ENCODE measurements around the gene NAV2.

Gene NAV2

DNA sequence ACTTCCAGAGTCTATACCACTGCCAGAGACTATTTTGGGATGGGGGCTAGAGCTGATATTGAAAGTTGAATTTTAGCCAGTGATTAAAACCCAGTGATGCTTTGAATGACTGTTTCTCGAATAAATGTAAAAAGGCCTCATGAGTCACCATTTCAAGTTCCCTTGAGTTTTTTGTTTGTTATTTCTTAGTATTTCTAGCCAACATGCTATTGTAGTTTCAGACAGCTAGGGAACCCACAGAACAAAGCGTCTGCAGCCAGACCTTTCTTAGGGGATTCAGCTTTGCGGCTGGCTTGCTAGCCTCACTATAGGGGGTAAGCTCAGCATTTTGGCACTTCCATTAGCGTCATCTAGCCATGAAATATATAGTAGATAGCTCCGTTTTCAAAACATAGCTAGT lies 381.1 kb downstream of the NAV2 start:
- no peak overlapping the region for H3K4me3 ChIP-seq (ENCODE audit: low read depth, low read length)

DNA sequence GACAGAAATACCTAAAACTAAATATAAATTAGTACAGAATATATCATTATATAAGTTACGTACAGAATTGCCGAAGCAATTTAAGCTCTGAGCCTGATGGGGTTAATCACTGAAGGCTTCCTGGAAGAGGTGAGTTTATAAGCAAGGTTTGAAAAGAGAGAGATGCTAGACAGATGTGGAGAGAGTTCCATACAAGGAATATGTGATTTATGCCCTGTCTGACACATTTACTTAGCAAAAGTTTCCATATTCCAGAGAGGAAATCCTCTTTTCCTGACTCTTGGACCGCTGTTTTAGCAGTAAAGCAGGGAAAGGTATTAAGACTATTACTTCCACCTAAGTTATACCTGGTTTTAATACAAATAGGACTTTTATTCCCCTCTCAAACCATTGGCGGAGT lies 382.6 kb downstream of the NAV2 start:
- H3K4me3 ChIP-seq (ENCODE audit: low read depth, low read length): no peak overlapping the region

GRCh38 chr11:20097319-20098221 lies 384.9 kb downstream of the NAV2 start:
- no peak overlapping the region for H3K4me3 ChIP-seq (ENCODE audit: low read depth, low read length)

- no peak overlapping the region for H3K4me3 ChIP-seq (ENCODE audit: low read depth, low read length)
Observed at GRCh38 chr11:20099527-20099926, 386.9 kb downstream of the NAV2 start.

- no peak overlapping the region for H3K4me3 ChIP-seq (ENCODE audit: low read depth, low read length)
Observed at GRCh38 chr11:20102397-20102796, 389.8 kb downstream of the NAV2 start.

- H3K4me3 ChIP-seq (ENCODE audit: low read depth, low read length): no peak overlapping the region
Observed at GRCh38 chr11:20103281-20103680, 390.6 kb downstream of the NAV2 start.

GRCh38 chr11:20105427-20105826 lies 392.8 kb downstream of the NAV2 start:
- no peak overlapping the region for H3K4me3 ChIP-seq (ENCODE audit: low read depth, low read length)

- H3K4me3 ChIP-seq (ENCODE audit: low read depth, low read length): no peak overlapping the region
Observed at GRCh38 chr11:20109731-20110445, 397.3 kb downstream of the NAV2 start.

GRCh38 chr11:20110908-20111669 lies 398.5 kb downstream of the NAV2 start:
- H3K4me3 ChIP-seq (ENCODE audit: low read depth, low read length): no peak overlapping the region

DNA sequence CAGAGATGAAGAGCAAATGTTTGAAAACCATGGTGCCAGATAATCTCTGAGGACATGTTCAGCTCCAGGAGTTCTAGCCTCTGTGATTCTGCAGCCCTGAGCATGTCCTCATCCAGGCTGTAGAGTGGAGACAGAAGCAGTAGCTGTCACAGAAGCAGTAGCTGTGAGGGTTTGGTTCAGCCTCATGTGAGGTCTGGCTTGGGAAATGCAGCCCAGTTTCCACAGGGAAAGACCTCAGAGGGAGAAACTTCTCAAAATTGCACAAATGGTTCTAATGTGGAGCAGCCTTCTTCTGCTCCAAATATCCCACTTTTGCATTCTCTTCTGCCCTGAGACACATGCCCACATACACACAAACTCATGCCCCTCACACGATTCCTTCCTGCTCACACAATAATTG lies 399.2 kb downstream of the NAV2 start:
- H3K4me3 ChIP-seq (ENCODE audit: low read depth, low read length): no peak overlapping the region

DNA sequence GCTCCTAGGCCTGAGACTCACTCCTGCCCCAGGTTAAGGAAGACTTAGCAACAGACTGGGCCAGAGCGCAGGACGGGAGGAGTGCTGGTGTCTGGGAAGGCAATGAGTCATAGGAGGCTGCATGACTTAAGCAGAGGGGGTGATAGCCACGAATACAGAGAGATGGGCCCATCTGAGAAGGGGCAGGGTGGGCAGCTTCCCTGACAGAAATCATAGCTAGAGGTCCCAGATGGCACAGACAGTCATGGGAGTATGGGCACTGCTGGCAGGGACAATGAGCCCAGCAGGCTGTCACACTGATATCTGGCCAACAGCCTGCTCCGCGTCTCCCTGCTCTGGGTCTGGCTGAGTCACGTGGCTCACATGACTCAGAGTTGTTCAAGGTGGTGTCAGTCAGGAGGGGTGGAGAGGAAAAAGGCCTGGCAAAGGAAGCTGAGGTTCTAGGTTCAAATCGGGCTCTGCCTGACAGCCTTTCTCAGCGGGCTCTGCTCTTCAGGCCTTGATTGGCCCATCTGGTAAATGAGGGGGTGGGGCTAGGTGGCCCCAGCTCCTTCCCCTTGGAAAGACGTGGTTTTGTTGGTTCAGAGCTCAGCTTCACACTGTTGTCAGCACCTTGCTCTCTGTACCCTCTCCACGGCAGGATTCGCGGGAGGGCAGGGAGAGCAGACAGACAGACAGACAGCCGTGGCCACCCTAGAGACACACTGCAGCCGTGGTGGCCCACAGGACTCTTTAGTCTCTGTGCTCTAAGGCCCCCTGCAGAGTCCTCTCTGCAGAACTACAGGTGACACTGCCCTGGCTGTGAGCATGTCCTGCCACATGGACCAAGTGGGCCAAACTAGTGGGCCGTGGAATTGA lies 399.9 kb downstream of the NAV2 start:
- H3K4me3 ChIP-seq (ENCODE audit: low read depth, low read length): no peak overlapping the region

GRCh38 chr11:20113149-20113438 lies 400.5 kb downstream of the NAV2 start:
- H3K4me3 ChIP-seq (ENCODE audit: low read depth, low read length): no peak overlapping the region

DNA sequence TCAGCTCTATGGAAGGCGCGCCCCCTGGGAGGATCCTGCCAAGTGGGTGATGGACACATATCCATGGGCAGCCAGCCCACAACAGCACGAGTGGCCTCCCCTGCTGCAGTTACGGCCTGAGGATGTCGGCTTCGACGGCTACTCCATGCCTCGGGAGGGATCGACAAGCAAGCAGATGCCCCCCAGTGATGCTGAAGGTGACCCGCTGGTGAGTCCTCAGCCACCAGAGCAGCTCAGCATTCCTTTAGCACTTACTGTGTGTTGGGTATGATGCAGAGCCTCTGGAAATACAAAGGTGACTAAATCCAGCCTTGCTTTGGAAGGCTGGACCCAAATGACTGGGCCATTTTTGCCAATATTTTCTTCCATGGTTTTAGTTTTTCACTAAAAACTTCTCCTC lies 402.0 kb downstream of the NAV2 start:
- no peak overlapping the region for H3K4me3 ChIP-seq (ENCODE audit: low read depth, low read length)

DNA sequence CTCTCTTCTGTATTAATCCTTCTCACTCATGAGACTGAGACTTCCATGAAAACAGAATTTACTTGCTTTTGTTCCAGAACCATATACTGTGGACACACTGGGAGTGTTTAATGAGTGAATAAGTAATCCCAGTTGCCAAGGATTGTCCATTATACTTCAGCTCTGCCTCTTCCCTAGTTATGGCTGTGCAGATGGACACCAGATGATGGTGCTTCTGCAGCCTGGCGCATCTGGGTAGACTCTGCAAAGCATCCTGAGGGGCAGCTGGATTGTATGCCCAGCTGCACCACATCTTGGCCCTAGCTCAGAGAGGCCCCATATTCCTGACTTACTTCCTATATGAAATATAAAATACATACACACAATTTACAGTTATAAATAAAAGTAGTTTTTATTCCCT lies 404.2 kb downstream of the NAV2 start:
- H3K4me3 ChIP-seq (ENCODE audit: low read depth, low read length): no peak overlapping the region

- H3K4me3 ChIP-seq (ENCODE audit: low read depth, low read length): no peak overlapping the region
Observed at GRCh38 chr11:20117291-20117690, 404.7 kb downstream of the NAV2 start.

- H3K4me3 ChIP-seq (ENCODE audit: low read depth, low read length): no peak overlapping the region
Observed at GRCh38 chr11:20118209-20118608, 405.6 kb downstream of the NAV2 start.

GRCh38 chr11:20119315-20119714 lies 406.7 kb downstream of the NAV2 start:
- no peak overlapping the region for H3K4me3 ChIP-seq (ENCODE audit: low read depth, low read length)

- H3K4me3 ChIP-seq (ENCODE audit: low read depth, low read length): no peak overlapping the region
Observed at GRCh38 chr11:20120134-20120925, 407.7 kb downstream of the NAV2 start.

GRCh38 chr11:20122131-20122530 lies 409.5 kb downstream of the NAV2 start:
- H3K4me3 ChIP-seq (ENCODE audit: low read depth, low read length): no peak overlapping the region

- H3K4me3 ChIP-seq (ENCODE audit: low read depth, low read length): no peak overlapping the region
Observed at GRCh38 chr11:20125927-20126326, 413.3 kb downstream of the NAV2 start.

All from iPS-11a (cell line).